ENCODE results near the gene RBM20. TPM values are rescaled to one million over a fixed set of nuclear protein-coding genes. Genes with fewer than 3 reads are reported as not detected.

Gene RBM20
- total and polyA plus RNA-seq, 2 experiments from 2014 or later: 0.05 to 0.17 TPM

GRCh38 chr10:110860576-110861241 lies 216.6 kb downstream of the RBM20 start (continued):
- no peak for TF ChIP-seq REST (IDR thresholded peaks at IDR 0.05; ENCODE audit: unreplicated experiment)
- no peak for TF ChIP-seq NANOG (IDR thresholded peaks at IDR 0.05; ENCODE audit: borderline replicate concordance)
- no peak for TF ChIP-seq POLR2AphosphoS5 (IDR thresholded peaks at IDR 0.05; ENCODE audit: low read depth)
- TF ChIP-seq ZNF114 (CRISPR knock-in tag; IDR thresholded peaks at IDR 0.05): no peak
- no peak for TF ChIP-seq JUNB (IDR thresholded peaks at IDR 0.05; ENCODE audit: unreplicated experiment)
- no peak for TF ChIP-seq CREB1 (CRISPR knock-in tag; IDR thresholded peaks at IDR 0.05; ENCODE audit: low read depth)

GRCh38 chr10:110861476-110861875 lies 217.3 kb downstream of the RBM20 start:
- Histone ChIP-seq H3K9me2 (ENCODE audit: insufficient read depth) (peaks cover 5% of the 10 kb centered on the region), H3K4me2 (no peak overlapping the region), H3K79me2 (replicated peaks; ENCODE audit: insufficient read depth) (no peaks in the 10 kb centered on the region), H3K4me1 (ENCODE audit: insufficient read depth) (no peaks in the 10 kb centered on the region), H4K20me1 (replicated peaks; ENCODE audit: insufficient read depth) (no peaks in the 10 kb centered on the region), H3F3A (replicated peaks; ENCODE audit: low read depth) (no peaks in the 10 kb centered on the region), H3K36me3 (ENCODE audit: insufficient read depth) (no peaks in the 10 kb centered on the region), H2AFZ (no peak overlapping the region), H3K4me3 (no peak overlapping the region), H3K27ac (ENCODE audit: low read depth) (no peak overlapping the region), H3K27me3 (ENCODE audit: insufficient read depth) (no peaks in the 10 kb centered on the region)
- H3K4me3 Mint-ChIP-seq: no peak overlapping the region
- no peak for TF ChIP-seq NANOG (IDR thresholded peaks at IDR 0.05; ENCODE audit: borderline replicate concordance)
- TF ChIP-seq JUNB (IDR thresholded peaks at IDR 0.05; ENCODE audit: unreplicated experiment): no peak
- no peak for TF ChIP-seq ZNF114 (CRISPR knock-in tag; IDR thresholded peaks at IDR 0.05)
- no peak for TF ChIP-seq CREB1 (CRISPR knock-in tag; IDR thresholded peaks at IDR 0.05; ENCODE audit: low read depth)
- no peak for TF ChIP-seq ETS1 (IDR thresholded peaks at IDR 0.05)
- TF ChIP-seq POLR2AphosphoS5 (IDR thresholded peaks at IDR 0.05; ENCODE audit: low read depth): no peak
- no peak for TF ChIP-seq EZH2phosphoT487 (IDR thresholded peaks at IDR 0.05; ENCODE audit: unreplicated experiment)
- no peak for TF ChIP-seq ZNF331 (CRISPR knock-in tag; IDR thresholded peaks at IDR 0.05; ENCODE audit: low read depth)
- TF ChIP-seq STAT1 (IDR thresholded peaks at IDR 0.05; ENCODE audit: unreplicated experiment): no peak
- TF ChIP-seq REST (IDR thresholded peaks at IDR 0.05; ENCODE audit: unreplicated experiment): no peak
- H3K36me3 Mint-ChIP-seq (ENCODE audit: low read depth): no peaks in the 10 kb centered on the region
- ATAC-seq: no peak
- peaks cover 11% of the 10 kb centered on the region; the same call in 2 of the 3 replicates for H3K4me1 Mint-ChIP-seq
- no peaks in the 10 kb centered on the region for H3K9me3 Mint-ChIP-seq
- DNase-seq (ENCODE audit: low spot score): no peak
- H3K27me3 Mint-ChIP-seq (ENCODE audit: insufficient read depth, low read depth, poor library complexity): peaks cover 2% of the 10 kb centered on the region
- H3K27ac Mint-ChIP-seq: no peak overlapping the region

Measured in GM23338 (cell line).